ENCODE results near the gene SLC34A3.

GRCh38 chr9:137279741-137280473, 49.2 kb downstream of the SLC34A3 start:
- TF ChIP-seq CTCF (IDR thresholded peaks at IDR 0.05): no peak
- TF ChIP-seq EP300 (IDR thresholded peaks at IDR 0.05): no peak
- TF ChIP-seq POLR2A (IDR thresholded peaks at IDR 0.05): no peak
- TF ChIP-seq POLR2AphosphoS5 (IDR thresholded peaks at IDR 0.05): no peak
